IMR-90 (cell line): ENCODE data around the gene CFAP299. TPM values are rescaled to one million over a fixed set of nuclear protein-coding genes. Genes with fewer than 3 reads are reported as not detected.

Experiments
- ATAC-seq: fragments of 200-7000 bp; cut with Tn5 transposase; 2 replicates; pipeline ENCODE4 v1.9.1; 2020; ENCODE audit warnings: low read depth, mild to moderate bottlenecking, moderate library complexity
- BruUV-seq: library from RNA; stranded (reverse); fragments of 400-500 nt; replicated peaks from 2 replicates; lab custom pipeline; 2021; lab: Mats Ljungman, UMichigan
- CTCF ChIA-PET: fragments of 300-600 bp; formaldehyde crosslinking; extraction: SDS; loops from one replicate; lab custom pipeline; 2021; ENCODE audit warnings: antibody characterized with exemption; lab: Yijun Ruan, JAX
- POLR2A ChIA-PET: fragments of 300-600 bp; sonication (Branson Sonifier 250); formaldehyde crosslinking; loops from one replicate; lab custom pipeline; 2022; ENCODE audit warnings: antibody characterized with exemption; ENCODE audit not compliant: unreplicated experiment; lab: Charles Lee
- DNase-seq: peaks from one replicate; pipeline ENCODE4 v3.0.0; 2013
- H2AFZ ChIP-seq: replicated peaks from 2 replicates; pipeline ENCODE3; 2013; ENCODE audit warnings: low read length, mild to moderate bottlenecking; ENCODE audit not compliant: poor library complexity
- H2AK5ac ChIP-seq: 2 replicates; pipeline ENCODE4 v1.6.1; 2013; ENCODE audit warnings: low read depth, low read length, inconsistent platforms
- H2AK9ac ChIP-seq: replicated peaks from 2 replicates; pipeline ENCODE3; 2013; ENCODE audit warnings: mild to moderate bottlenecking, low read depth, low read length, moderate library complexity; ENCODE audit not compliant: poor library complexity
- H2BK120ac ChIP-seq: 2 replicates; pipeline ENCODE4 v1.6.1; 2013; ENCODE audit warnings: low read depth, low read length, inconsistent platforms
- H2BK15ac ChIP-seq: 3 replicates; pipeline ENCODE4 v1.6.1; 2013; ENCODE audit warnings: low read depth, low read length, inconsistent platforms
- H2BK20ac ChIP-seq: 2 replicates; pipeline ENCODE4 v1.6.1; 2013; ENCODE audit warnings: low read depth, mild to moderate bottlenecking, inconsistent platforms, low read length, moderate library complexity
- H2BK5ac ChIP-seq: 2 replicates; pipeline ENCODE4 v1.6.1; 2013; ENCODE audit warnings: mild to moderate bottlenecking, low read depth, low read length, inconsistent platforms; ENCODE audit not compliant: poor library complexity, severe bottlenecking
- H3K14ac ChIP-seq: replicated peaks from 2 replicates; pipeline ENCODE4 v1.6.1; 2013; ENCODE audit warnings: low read depth, low read length, inconsistent platforms
- H3K18ac ChIP-seq: 2 replicates; pipeline ENCODE4 v1.6.1; 2013; ENCODE audit warnings: low read depth, low read length, control low read depth
- H3K23ac ChIP-seq: 2 replicates; pipeline ENCODE4 v1.6.1; 2013; ENCODE audit warnings: low read depth, low read length, inconsistent platforms
- H3K27ac ChIP-seq: 2 replicates; pipeline ENCODE4 v1.5.1; 2013; ENCODE audit warnings: mild to moderate bottlenecking, control low read depth, low read length; ENCODE audit not compliant: insufficient read depth
- H3K27me3 ChIP-seq: 2 replicates; pipeline ENCODE4 v1.6.1; 2013; ENCODE audit warnings: low read length; ENCODE audit not compliant: control insufficient read depth, insufficient read depth
- H3K36me3 ChIP-seq: 2 replicates; pipeline ENCODE4 v1.6.1; 2013; ENCODE audit warnings: low read length, mixed read lengths; ENCODE audit not compliant: control insufficient read depth, insufficient read depth
- H3K4ac ChIP-seq: 2 replicates; pipeline ENCODE4 v1.6.1; 2013; ENCODE audit warnings: low read depth, low read length, inconsistent platforms
- H3K4me1 ChIP-seq: 2 replicates; pipeline ENCODE4 v1.6.1; 2013; ENCODE audit warnings: low read length, mixed read lengths; ENCODE audit not compliant: control insufficient read depth, insufficient read depth
- H3K4me2 ChIP-seq: 2 replicates; pipeline ENCODE4 v1.6.1; 2013; ENCODE audit warnings: low read depth, mild to moderate bottlenecking, control low read depth, low read length, moderate library complexity
- H3K4me3 ChIP-seq: 2 replicates; pipeline ENCODE4 v1.5.1; 2013; ENCODE audit warnings: low read depth, mild to moderate bottlenecking, control low read depth, low read length, moderate library complexity; ENCODE audit not compliant: insufficient read depth
- H3K56ac ChIP-seq: 2 replicates; pipeline ENCODE4 v1.6.1; 2013; ENCODE audit warnings: low read length, inconsistent platforms; ENCODE audit not compliant: insufficient read depth; ENCODE audit errors: extremely low read depth
- H3K79me1 ChIP-seq, 2 experiments: 2 replicates each; pipeline ENCODE4 v1.6.1; 2013; ENCODE audit warnings: low read length in 2 of 2, inconsistent platforms in 1 of 2, low read depth in 1 of 2
- H3K9ac ChIP-seq: 2 replicates; pipeline ENCODE4 v1.6.1; 2013; ENCODE audit warnings: low read depth, low read length, control low read depth
- H3K9me1 ChIP-seq: 2 replicates; pipeline ENCODE4 v1.6.1; 2013; ENCODE audit warnings: low read length, inconsistent platforms; ENCODE audit not compliant: insufficient read depth
- H3K9me3 ChIP-seq: 2 replicates; pipeline ENCODE4 v1.6.1; 2013; ENCODE audit warnings: low read length; ENCODE audit not compliant: control insufficient read depth, insufficient read depth
- H4K20me1 ChIP-seq: 2 replicates; pipeline ENCODE4 v1.6.1; 2013; ENCODE audit warnings: low read length, inconsistent platforms; ENCODE audit not compliant: insufficient read depth
- H4K5ac ChIP-seq: 2 replicates; pipeline ENCODE4 v1.6.1; 2013; ENCODE audit warnings: mild to moderate bottlenecking, low read depth, low read length, control low read depth
- H4K8ac ChIP-seq, 2 experiments: 2 replicates each; pipeline ENCODE4 v1.6.1; 2013; ENCODE audit warnings: low read depth in 2 of 2, low read length in 2 of 2, control low read depth in 1 of 2, inconsistent platforms in 1 of 2
- H4K91ac ChIP-seq: 2 replicates; pipeline ENCODE4 v1.6.1; 2013; ENCODE audit warnings: low read depth, low read length, inconsistent platforms; ENCODE audit not compliant: insufficient read depth
- BHLHE40 ChIP-seq: fragments of 150-350 bp; IDR thresholded peaks from 2 replicates; pipeline ENCODE4 v1.6.1; 2016; ENCODE audit warnings: mild to moderate bottlenecking, low read depth, low read length
- CEBPB ChIP-seq: IDR thresholded peaks from 2 replicates; pipeline ENCODE4 v1.6.1; 2012; ENCODE audit warnings: low read depth, low read length, improper control_type of control experiment
- MAZ ChIP-seq: IDR thresholded peaks from 2 replicates; pipeline ENCODE4 v1.6.1; 2012; ENCODE audit warnings: low read depth, mild to moderate bottlenecking, low read length, improper control_type of control experiment, moderate library complexity, borderline replicate concordance
- MXI1 ChIP-seq: IDR thresholded peaks from 2 replicates; pipeline ENCODE4 v1.6.1; 2012; ENCODE audit warnings: low read depth, mild to moderate bottlenecking, low read length, moderate library complexity, borderline replicate concordance
- WGBS, 2 experiments: methylation state at CpG; one replicate each; pipeline versions ENCODE4 v1.1.5 to v1.1.7; 2013; ENCODE audit warnings: missing lambda C conversion rate in 2 of 2; ENCODE audit not compliant: insufficient read length in 1 of 2; ENCODE audit errors: extremely low coverage in 2 of 2; 5-methylcytosine and 5-hydroxymethylcytosine counted together
- dilution Hi-C: fragments of 300-500 bp; cut with HindIII; formaldehyde crosslinking; loops from one replicate; pipeline ENCODE4 v1.14.3; 2018; ENCODE audit warnings: low sequenced_read_pairs; ENCODE audit not compliant: unreplicated experiment
- in situ Hi-C: fragments of 300-500 bp; cut with MboI; formaldehyde crosslinking; loops from 3 replicates; pipeline ENCODE4 v1.14.3; 2019; ENCODE audit warnings: low sequenced_read_pairs, inconsistent platforms, mixed read lengths
- intact Hi-C: fragments of 100-400 bp; cut with micrococcal nuclease; formaldehyde crosslinking; loops from 2 replicates; pipeline ENCODE4 v1.10.0; 2022
- polyA plus RNA-seq, 3 experiments: library from polyadenylated mRNA; depleted of rRNA; stranded (reverse); fragments of >200 nt; gene quantifications; 2 replicates each; pipeline ENCODE4 v1.2.3, GENCODE V29; 2012; ENCODE audit warnings: low replicate concordance in 1 of 3
- total RNA-seq: library from RNA; depleted of rRNA; stranded (reverse); fragments of >200 nt; gene quantifications from 2 replicates; pipeline ENCODE4 v1.2.3, GENCODE V29; 2012

CFAP299 gene
- total and polyA plus RNA-seq, 2 of the 4 experiments (the other 2 are of a cell fraction): 1.0 to 1.1 TPM

- Histone ChIP-seq H2AK5ac (no peak overlapping the region), H3K4me1 (peaks cover 2% of the 10 kb centered on the region; the same call in 1 of the 2 replicates), H3K4ac (no peak overlapping the region), H2AFZ (no peak overlapping the region), H4K91ac (no peak overlapping the region), H2BK15ac (no peak overlapping the region), H3K27ac (peak overlapping the region; percentile 44; the same call in 1 of the 2 replicates), H3K56ac (no peak overlapping the region), H3K9me1 (no peaks in the 10 kb centered on the region), H3K4me2 (peak overlapping the region; percentile 29; the same call in 1 of the 2 replicates), H2BK120ac (no peak overlapping the region), H2BK20ac (no peak overlapping the region), H3K14ac (no peak overlapping the region), H4K5ac (no peak overlapping the region), H3K23ac (no peak overlapping the region), H2AK9ac (no peak overlapping the region), H2BK5ac (no peak overlapping the region), H3K79me1 (no peaks in the 10 kb centered on the region), H3K27me3 (peaks cover 2% of the 10 kb centered on the region; the same call in 1 of the 2 replicates), H4K20me1 (no peaks in the 10 kb centered on the region), H3K36me3 (no peaks in the 10 kb centered on the region), H3K9me3 (no peaks in the 10 kb centered on the region), H3K9ac (no peak overlapping the region), H4K8ac (no peak overlapping the region), H3K18ac (no peak overlapping the region), H3K4me3 (no peak overlapping the region)
- ATAC-seq (peak; percentile 55), DNase-seq (peak; percentile 55)
- intact Hi-C loops: no loop called here
- peak; percentile 44 for TF ChIP-seq CEBPB
- TF ChIP-seq MXI1: no peak
- TF ChIP-seq MAZ: no peak
- TF ChIP-seq BHLHE40: no peak
- dilution Hi-C loops: no loop called here
- in situ Hi-C loops: no loop called here
- CTCF ChIA-PET: no interaction called here
- BruUV-seq: no TSS peak
- WGBS, 2 experiments: no CpG with 5 or more reads among the region's 5 CpGs
- POLR2A ChIA-PET: no interaction called here
Measured at GRCh38 chr4:80540785-80541469, 205.4 kb downstream of the CFAP299 start.
